Uterus (tissue), 4 donors: ENCODE data around the gene SLC22A17. TPM values are rescaled to one million over a fixed set of nuclear protein-coding genes. Genes with fewer than 3 reads are reported as not detected.

ENCODE experiments used
- DNase-seq, 2 donors: peaks; one replicate each; pipeline ENCODE4 v3.0.0-alpha.2; 2019 to 2020
- H3K27ac ChIP-seq, 2 donors: fragments of 200-600 bp; sonication (generic); 1 replicate in 1 of 2; 2 replicates in 1 of 2; pipeline ENCODE4 v1.5.1; 2016 to 2018
- H3K27me3 ChIP-seq, 2 donors: fragments of 200-600 bp; sonication (generic); one replicate each; pipeline ENCODE4 v1.5.1; 2018 to 2019; ENCODE audit warnings: control low read depth in 1 of 2
- H3K36me3 ChIP-seq, 2 donors: fragments of 200-600 bp; sonication (generic); one replicate each; pipeline ENCODE4 v1.5.1; 2019; ENCODE audit warnings: control low read depth in 1 of 2
- H3K4me1 ChIP-seq, 2 donors: fragments of 200-600 bp; sonication (generic); one replicate each; pipeline ENCODE4 v1.5.1; 2018 to 2019; ENCODE audit warnings: control low read depth in 1 of 2
- H3K4me3 ChIP-seq, 2 donors: fragments of 200-600 bp; sonication (generic); 1 replicate in 1 of 2; 2 replicates in 1 of 2; pipeline ENCODE4 v1.5.1; 2018 to 2019; ENCODE audit warnings: mild to moderate bottlenecking in 1 of 2
- H3K9me3 ChIP-seq, 2 donors: fragments of 200-600 bp; sonication (generic); one replicate each; pipeline ENCODE4 v1.5.1; 2019; ENCODE audit warnings: control low read depth in 1 of 2
- POLR2A ChIP-seq, 2 donors: fragments of 450-650 bp; IDR thresholded peaks; one replicate each; pipeline ENCODE4 v1.6.1; 2016; ENCODE audit warnings: antibody characterized with exemption in 2 of 2, mild to moderate bottlenecking in 1 of 2, moderate library complexity in 1 of 2
- intact Hi-C: fragments of 100-400 bp; cut with DNase I; formaldehyde crosslinking; loops from one replicate; pipeline ENCODE4 v1.15.1; 2023; ENCODE audit warnings: low total_unique reads
- total RNA-seq, 4 donors: library from RNA; depleted of rRNA in 3 of 4; stranded (reverse); fragments of >200 nt in 3 of 4; gene quantifications; one replicate each; pipeline versions ENCODE4 v1.1.0 to v1.2.4, GENCODE V29; 2014 to 2023
- TF ChIP-seq, protein P1 (sequence below), 4 experiments: fragments of 200-600 bp in 2 of 4; fragments of 450-650 bp in 2 of 4; sonication (generic) in 2 of 4; IDR thresholded peaks; one replicate each; pipeline ENCODE4 v1.5.1; 2016 to 2019; ENCODE audit warnings: antibody characterized with exemption in 4 of 4, mild to moderate bottlenecking in 2 of 4, moderate library complexity in 1 of 4
- donor health status: DM: yes; HTN: yes; CAD: no.

The SLC22A17 gene
- total RNA-seq, 4 donors from 2014 or later: 30.6 to 49.4 (median 41.7) TPM

DNA sequence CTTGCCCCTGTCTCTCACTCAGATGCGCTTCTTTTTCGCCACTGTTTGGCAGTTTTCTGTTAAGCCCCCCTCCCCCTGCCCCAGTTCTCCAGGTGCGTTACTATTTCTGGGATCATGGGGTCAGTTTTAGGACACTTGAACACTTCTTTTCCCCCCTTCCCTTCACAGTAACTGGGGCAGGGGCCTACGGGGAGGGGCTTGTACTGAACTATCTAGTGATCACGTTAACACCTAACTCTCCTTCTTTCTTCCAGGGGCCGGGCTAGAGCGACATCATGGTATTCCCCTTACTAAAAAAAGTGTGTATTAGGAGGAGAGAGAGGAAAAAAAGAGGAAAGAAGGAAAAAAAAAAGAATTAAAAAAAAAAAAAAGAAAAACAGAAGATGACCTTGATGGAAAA lies 27.7 kb downstream of the SLC22A17 start:
- Histone ChIP-seq H3K27ac (no peak overlapping the region), H3K4me3 (no peak overlapping the region), H3K27me3 (no peaks in the 10 kb centered on the region), H3K36me3 (no peaks in the 10 kb centered on the region), H3K4me1 (peaks cover 6 to 14% of the 10 kb centered on the region in 2 donors), H3K9me3 (no peaks in the 10 kb centered on the region)
- DNase-seq: no peak
- no peak for TF ChIP-seq POLR2A (IDR thresholded peaks at IDR 0.05)
- TF ChIP-seq, protein P1, sequence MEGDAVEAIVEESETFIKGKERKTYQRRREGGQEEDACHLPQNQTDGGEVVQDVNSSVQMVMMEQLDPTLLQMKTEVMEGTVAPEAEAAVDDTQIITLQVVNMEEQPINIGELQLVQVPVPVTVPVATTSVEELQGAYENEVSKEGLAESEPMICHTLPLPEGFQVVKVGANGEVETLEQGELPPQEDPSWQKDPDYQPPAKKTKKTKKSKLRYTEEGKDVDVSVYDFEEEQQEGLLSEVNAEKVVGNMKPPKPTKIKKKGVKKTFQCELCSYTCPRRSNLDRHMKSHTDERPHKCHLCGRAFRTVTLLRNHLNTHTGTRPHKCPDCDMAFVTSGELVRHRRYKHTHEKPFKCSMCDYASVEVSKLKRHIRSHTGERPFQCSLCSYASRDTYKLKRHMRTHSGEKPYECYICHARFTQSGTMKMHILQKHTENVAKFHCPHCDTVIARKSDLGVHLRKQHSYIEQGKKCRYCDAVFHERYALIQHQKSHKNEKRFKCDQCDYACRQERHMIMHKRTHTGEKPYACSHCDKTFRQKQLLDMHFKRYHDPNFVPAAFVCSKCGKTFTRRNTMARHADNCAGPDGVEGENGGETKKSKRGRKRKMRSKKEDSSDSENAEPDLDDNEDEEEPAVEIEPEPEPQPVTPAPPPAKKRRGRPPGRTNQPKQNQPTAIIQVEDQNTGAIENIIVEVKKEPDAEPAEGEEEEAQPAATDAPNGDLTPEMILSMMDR (IDR thresholded peaks at IDR 0.05): no peak
- intact Hi-C loops: loop anchor here (5.0 kb wide), 1 partner anchor 52 kb away; the partner anchor contains the start of gene CMTM5

DNA sequence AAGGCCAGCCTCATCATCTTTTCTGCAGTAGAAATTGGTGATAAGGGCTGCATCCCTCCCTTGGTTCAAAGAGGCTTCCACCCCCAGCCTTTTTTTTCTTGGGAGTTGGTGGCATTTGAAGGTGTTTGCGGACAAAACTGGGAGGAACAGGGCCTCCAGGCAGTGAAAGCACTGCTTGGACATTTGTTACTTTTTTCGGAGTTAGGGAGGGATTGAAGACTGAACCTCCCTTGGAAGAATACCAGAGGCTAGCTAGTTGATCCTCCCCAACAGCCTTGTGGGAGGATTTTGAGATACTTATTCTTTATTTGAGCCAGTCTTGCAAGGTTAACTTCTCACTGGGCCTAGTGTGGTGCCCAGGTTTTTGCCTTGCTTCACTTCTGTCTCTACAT lies 28.2 kb downstream of the SLC22A17 start:
- intact Hi-C loops: no loop called here

DNA sequence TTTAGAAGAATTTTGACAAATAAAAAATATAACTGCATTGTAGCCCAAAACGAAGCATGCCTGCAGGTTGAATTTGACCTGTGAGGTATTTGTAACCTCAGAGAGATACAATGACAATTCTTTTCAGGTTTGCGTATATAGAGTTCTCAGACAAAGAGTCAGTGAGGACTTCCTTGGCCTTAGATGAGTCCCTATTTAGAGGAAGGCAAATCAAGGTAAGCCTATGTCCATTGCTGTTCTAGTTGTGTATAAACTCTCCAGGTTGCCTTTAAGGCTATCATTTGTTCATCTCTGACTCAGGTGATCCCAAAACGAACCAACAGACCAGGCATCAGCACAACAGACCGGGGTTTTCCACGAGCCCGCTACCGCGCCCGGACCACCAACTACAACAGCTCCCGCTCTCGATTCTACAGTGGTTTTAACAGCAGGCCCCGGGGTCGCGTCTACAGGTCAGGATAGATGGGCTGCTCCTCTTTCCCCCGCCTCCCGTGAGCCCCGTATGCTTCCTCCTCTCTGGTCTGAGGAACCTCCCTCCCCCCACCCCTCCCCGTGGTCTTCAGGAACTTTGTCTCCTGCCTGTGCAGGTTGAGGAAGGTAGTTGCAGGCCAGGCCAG lies 28.7 kb downstream of the SLC22A17 start:
- H3K4me3 ChIP-seq: no peak overlapping the region
- peaks cover 6 to 14% of the 10 kb centered on the region in 2 donors for H3K4me1 ChIP-seq
- H3K9me3 ChIP-seq: no peaks in the 10 kb centered on the region
- intact Hi-C loops: no loop called here
- peak overlapping the region in 1 of 2 donors; percentile 25 for H3K27ac ChIP-seq
- TF ChIP-seq, protein P1 (IDR thresholded peaks at IDR 0.05): no peak
- TF ChIP-seq POLR2A (IDR thresholded peaks at IDR 0.05): no peak
- no peak for DNase-seq
- no peaks in the 10 kb centered on the region for H3K27me3 ChIP-seq
- H3K36me3 ChIP-seq: no peaks in the 10 kb centered on the region

More for the DNA sequence above, 28.2 kb downstream of the SLC22A17 start:
- no peaks in the 10 kb centered on the region for H3K36me3 ChIP-seq
- H3K9me3 ChIP-seq: no peaks in the 10 kb centered on the region
- peaks cover 6 to 14% of the 10 kb centered on the region in 2 donors for H3K4me1 ChIP-seq
- no peaks in the 10 kb centered on the region for H3K27me3 ChIP-seq
- no peak overlapping the region for H3K4me3 ChIP-seq
- H3K27ac ChIP-seq: peak overlapping the region in 1 of 2 donors; percentile 25
- TF ChIP-seq POLR2A (IDR thresholded peaks at IDR 0.05): no peak
- TF ChIP-seq, protein P1 (IDR thresholded peaks at IDR 0.05): no peak
- no peak for DNase-seq

DNA sequence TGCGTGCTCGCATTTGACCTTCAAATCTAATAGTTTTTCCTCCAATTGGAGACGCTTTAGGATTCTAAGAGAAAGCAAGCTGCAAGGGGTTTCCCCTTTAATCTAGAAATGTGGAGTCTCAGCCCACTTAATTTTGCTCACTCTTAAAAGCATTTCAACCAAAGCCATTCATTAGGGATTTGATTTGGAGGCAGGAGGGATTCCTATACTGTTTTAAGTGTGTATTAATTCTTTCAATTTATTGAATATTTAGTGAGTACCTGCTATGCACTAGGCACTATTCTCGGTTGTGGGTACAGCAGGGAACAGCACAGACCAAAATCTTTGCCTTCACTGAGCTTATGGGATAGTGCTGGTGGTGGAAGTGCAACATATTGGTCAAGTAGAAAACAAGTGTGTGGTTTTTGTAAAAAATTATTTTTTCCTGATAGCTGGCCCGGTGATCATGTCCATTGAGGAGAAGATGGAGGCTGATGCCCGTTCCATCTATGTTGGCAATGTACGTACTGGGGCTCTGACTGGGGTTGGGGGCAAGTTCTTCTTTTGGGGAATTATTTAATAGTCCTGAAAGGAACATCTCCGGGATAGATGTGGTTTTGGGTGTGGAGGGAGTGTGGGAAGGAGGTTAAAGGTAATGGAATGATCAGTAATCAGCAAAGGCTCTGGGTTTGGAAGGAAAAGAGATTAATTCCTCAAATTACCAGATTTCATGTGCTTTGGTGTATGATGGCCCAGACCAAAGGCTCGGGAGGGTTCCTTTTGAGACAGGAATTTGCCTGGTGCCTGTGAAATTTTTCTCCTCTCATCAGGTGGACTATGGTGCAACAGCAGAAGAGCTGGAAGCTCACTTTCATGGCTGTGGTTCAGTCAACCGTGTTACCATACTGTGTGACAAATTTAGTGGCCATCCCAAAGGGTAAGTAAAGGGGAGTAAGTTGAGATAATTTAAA lies 29.8 kb downstream of the SLC22A17 start:
- H3K4me1 ChIP-seq: peaks cover 6 to 10% of the 10 kb centered on the region in 2 donors
- peak overlapping the region; percentile 88 to 97 for H3K4me3 ChIP-seq
- no peak for TF ChIP-seq POLR2A (IDR thresholded peaks at IDR 0.05)
- TF ChIP-seq, protein P1 (IDR thresholded peaks at IDR 0.05): no peak
- no peaks in the 10 kb centered on the region for H3K27me3 ChIP-seq
- no peaks in the 10 kb centered on the region for H3K9me3 ChIP-seq
- H3K27ac ChIP-seq: peak overlapping the region; percentile 97 to 98
- no peaks in the 10 kb centered on the region for H3K36me3 ChIP-seq
- DNase-seq: no peak
- intact Hi-C loops: no loop called here
